Fibroblast of lung (primary cell): ENCODE measurements around the gene GIMAP8. TPM values are rescaled to one million over a fixed set of nuclear protein-coding genes. Genes with fewer than 3 reads are reported as not detected.

Experiments used
- DNase-seq, 2 donors: peaks; one replicate each; pipeline versions ENCODE4 v3.0.0 to v3.0.0-alpha.2; 2010; ENCODE audit warnings: low read depth in 2 of 2
- H2AFZ ChIP-seq: 2 replicates; pipeline ENCODE4 v1.5.1; 2012; ENCODE audit warnings: low read length, control low read depth, inconsistent platforms
- H3K27ac ChIP-seq: 2 replicates; pipeline ENCODE4 v1.5.1; 2011; ENCODE audit warnings: low read length, control low read depth; ENCODE audit not compliant: insufficient read depth
- H3K27me3 ChIP-seq: 2 replicates; pipeline ENCODE4 v1.5.1; 2011; ENCODE audit warnings: mild to moderate bottlenecking, low read length; ENCODE audit not compliant: control insufficient read depth, insufficient read depth
- H3K36me3 ChIP-seq: 2 replicates; pipeline ENCODE4 v1.5.1; 2011; ENCODE audit warnings: low read length; ENCODE audit not compliant: control insufficient read depth, insufficient read depth
- H3K4me1 ChIP-seq: 2 replicates; pipeline ENCODE4 v1.5.1; 2011; ENCODE audit warnings: low read length; ENCODE audit not compliant: control insufficient read depth, insufficient read depth; ENCODE audit errors: extremely low read depth
- H3K4me2 ChIP-seq: 2 replicates; pipeline ENCODE4 v1.5.1; 2011; ENCODE audit warnings: low read length, control low read depth; ENCODE audit not compliant: insufficient read depth; ENCODE audit errors: extremely low read depth
- H3K4me3 ChIP-seq, 4 experiments: fragments of 200-600 bp in 1 of 4; sonication (generic) in 1 of 4; replicated peaks in 1 of 4; 2 replicates each; pipeline ENCODE4 v1.5.1; 2011 to 2016; ENCODE audit warnings: low read length in 4 of 4, low read depth in 3 of 4, mild to moderate bottlenecking in 3 of 4, control low read depth in 2 of 4, inconsistent platforms in 1 of 4, mixed read lengths in 1 of 4; ENCODE audit not compliant: insufficient read depth in 1 of 4; ENCODE audit errors: control extremely low read depth in 1 of 4
- H3K79me2 ChIP-seq: 2 replicates; pipeline ENCODE4 v1.5.1; 2012; ENCODE audit warnings: mild to moderate bottlenecking, low read length, inconsistent platforms; ENCODE audit not compliant: control insufficient read depth, insufficient read depth
- H3K9ac ChIP-seq: 2 replicates; pipeline ENCODE4 v1.5.1; 2011; ENCODE audit warnings: mild to moderate bottlenecking, low read length, control low read depth; ENCODE audit not compliant: insufficient read depth
- H3K9me3 ChIP-seq: 2 replicates; pipeline ENCODE4 v1.5.1; 2012; ENCODE audit warnings: low read depth, low read length; ENCODE audit not compliant: control insufficient read depth, insufficient read depth
- H4K20me1 ChIP-seq: 2 replicates; pipeline ENCODE4 v1.5.1; 2011; ENCODE audit warnings: low read length; ENCODE audit not compliant: control insufficient read depth, insufficient read depth; ENCODE audit errors: extremely low read depth
- EZH2 ChIP-seq: IDR thresholded peaks from 2 replicates; pipeline ENCODE4 v1.5.1; 2012; ENCODE audit warnings: low read length, control low read depth, mild to moderate bottlenecking; ENCODE audit errors: missing control alignments
- polyA plus RNA-seq, 2 donors: library from polyadenylated mRNA; depleted of rRNA in 1 of 2; stranded (reverse) in 1 of 2; unstranded in 1 of 2; fragments of >200 nt; gene quantifications; 2 replicates each; pipeline ENCODE4 v1.2.1, GENCODE V29; 2011 to 2012; ENCODE audit warnings: missing spikeins in 1 of 2
- total RNA-seq: library from RNA; depleted of rRNA; stranded (reverse); fragments of >200 nt; gene quantifications from 2 replicates; pipeline ENCODE4 v1.2.1, GENCODE V29; 2014
- TF ChIP-seq, protein P1 (sequence below), 2 donors: IDR thresholded peaks in 1 of 2; conservative IDR thresholded peaks in 1 of 2; 1 replicate in 1 of 2; 2 replicates in 1 of 2; pipeline ENCODE4 v1.5.1; 2011 to 2012; ENCODE audit warnings: low read length in 2 of 2, control low read depth in 1 of 2, inconsistent platforms in 1 of 2, low read depth in 1 of 2, mild to moderate bottlenecking in 1 of 2

GIMAP8 gene
- total and polyA plus RNA-seq, 2 donors (not counting 1 experiment from before 2014, with no cell fraction given): under 0.01 TPM; not detected in 1

DNA sequence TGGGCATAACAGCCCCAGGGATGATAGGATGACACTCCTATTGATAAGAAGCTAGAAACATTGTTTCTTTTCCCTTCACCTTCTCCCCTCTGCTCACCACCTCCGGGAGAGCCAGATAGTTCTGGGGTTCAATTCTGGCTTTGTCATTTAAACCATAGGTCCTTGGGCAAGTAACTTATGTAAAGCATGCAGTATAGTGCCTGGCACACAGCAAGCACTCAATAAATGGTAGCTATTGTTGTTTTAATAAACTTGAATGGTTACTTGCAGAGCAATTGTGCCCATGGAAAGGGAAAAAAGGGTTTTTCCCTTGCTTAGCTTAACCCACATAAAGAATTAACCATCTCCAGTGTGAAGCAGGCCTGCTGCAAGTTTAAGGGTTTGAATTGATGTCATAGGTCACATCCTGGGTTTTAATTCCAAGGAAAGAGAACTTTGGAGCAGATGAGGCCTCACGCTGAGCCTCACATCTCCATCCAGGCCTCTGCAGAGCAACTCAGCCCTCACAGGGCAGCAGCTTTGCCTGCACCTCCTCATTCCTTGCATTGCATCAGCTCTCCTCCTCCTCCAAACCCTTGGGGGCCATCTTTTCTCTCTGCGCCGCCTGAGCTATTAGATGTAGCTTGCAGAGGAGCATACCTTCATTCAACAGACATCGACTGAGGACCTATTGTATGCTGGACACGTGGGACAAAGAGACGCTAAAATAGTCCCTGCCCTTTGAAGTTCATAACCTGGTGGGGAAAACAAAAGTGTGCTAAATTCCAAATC, 48.4 kb upstream of the GIMAP8 start:
- Histone ChIP-seq H3K27ac (no peak overlapping the region), H3K36me3 (peaks cover 2% of the 10 kb centered on the region), H3K4me3 (no peak overlapping the region), H3K4me1 (peaks cover 10% of the 10 kb centered on the region), H3K9me3 (no peaks in the 10 kb centered on the region), H4K20me1 (no peaks in the 10 kb centered on the region), H3K79me2 (no peaks in the 10 kb centered on the region), H3K4me2 (no peak overlapping the region), H2AFZ (no peak overlapping the region), H3K27me3 (no peaks in the 10 kb centered on the region), H3K9ac (no peak overlapping the region)
- TF ChIP-seq, protein P1, sequence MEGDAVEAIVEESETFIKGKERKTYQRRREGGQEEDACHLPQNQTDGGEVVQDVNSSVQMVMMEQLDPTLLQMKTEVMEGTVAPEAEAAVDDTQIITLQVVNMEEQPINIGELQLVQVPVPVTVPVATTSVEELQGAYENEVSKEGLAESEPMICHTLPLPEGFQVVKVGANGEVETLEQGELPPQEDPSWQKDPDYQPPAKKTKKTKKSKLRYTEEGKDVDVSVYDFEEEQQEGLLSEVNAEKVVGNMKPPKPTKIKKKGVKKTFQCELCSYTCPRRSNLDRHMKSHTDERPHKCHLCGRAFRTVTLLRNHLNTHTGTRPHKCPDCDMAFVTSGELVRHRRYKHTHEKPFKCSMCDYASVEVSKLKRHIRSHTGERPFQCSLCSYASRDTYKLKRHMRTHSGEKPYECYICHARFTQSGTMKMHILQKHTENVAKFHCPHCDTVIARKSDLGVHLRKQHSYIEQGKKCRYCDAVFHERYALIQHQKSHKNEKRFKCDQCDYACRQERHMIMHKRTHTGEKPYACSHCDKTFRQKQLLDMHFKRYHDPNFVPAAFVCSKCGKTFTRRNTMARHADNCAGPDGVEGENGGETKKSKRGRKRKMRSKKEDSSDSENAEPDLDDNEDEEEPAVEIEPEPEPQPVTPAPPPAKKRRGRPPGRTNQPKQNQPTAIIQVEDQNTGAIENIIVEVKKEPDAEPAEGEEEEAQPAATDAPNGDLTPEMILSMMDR (conservative IDR thresholded peaks at IDR 0.05 in 1 of 2, IDR thresholded peaks at IDR 0.05 in 1 of 2; ENCODE audit: low read depth in 1 of 2, low read length in 2 of 2): no peak
- no peak for TF ChIP-seq EZH2
- DNase-seq: no peak

DNA sequence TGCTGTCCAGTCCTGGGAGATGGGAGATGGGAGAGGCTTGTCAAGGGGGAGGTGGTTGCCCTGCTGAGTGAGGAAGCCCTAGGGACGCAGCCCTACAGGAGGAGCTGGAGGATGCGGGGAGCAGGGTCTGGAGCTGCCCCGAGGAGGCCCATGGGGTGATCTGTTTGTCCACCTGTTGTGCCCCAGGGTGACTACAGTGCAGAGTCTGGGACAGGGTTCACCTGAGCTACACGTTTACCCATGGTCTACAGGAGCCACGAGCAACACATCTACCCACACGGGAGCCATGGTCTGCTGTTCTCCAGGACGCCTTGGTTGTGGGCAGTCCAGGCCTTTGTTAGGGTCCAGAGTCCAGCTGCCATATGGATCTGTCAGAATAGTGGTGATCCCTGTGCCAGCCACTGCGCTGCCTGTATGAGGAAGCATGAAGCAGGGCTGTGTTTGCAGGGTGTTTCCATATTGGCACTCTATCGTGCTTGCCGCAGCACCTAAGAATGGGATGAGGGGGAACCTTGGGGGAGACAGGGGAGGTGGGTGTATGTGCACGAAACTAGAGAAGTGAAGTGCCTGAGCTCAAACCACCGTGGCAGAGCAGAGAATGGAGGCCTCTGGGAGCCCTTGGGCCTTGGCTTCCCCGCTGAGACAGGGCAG, 47.6 kb upstream of the GIMAP8 start:
- no peaks in the 10 kb centered on the region for H3K79me2 ChIP-seq
- H2AFZ ChIP-seq: no peak overlapping the region
- H3K36me3 ChIP-seq: peaks cover 1% of the 10 kb centered on the region
- peaks cover 10% of the 10 kb centered on the region for H3K4me1 ChIP-seq
- no peak overlapping the region for H3K27ac ChIP-seq
- H3K4me3 ChIP-seq: no peak overlapping the region
- no peaks in the 10 kb centered on the region for H4K20me1 ChIP-seq
- DNase-seq: no peak
- no peak overlapping the region for H3K9ac ChIP-seq
- no peaks in the 10 kb centered on the region for H3K9me3 ChIP-seq
- H3K27me3 ChIP-seq: no peaks in the 10 kb centered on the region
- TF ChIP-seq EZH2: no peak
- TF ChIP-seq, protein P1 (conservative IDR thresholded peaks at IDR 0.05 in 1 of 2, IDR thresholded peaks at IDR 0.05 in 1 of 2; ENCODE audit: low read depth in 1 of 2, low read length in 2 of 2): no peak
- no peak overlapping the region for H3K4me2 ChIP-seq

DNA sequence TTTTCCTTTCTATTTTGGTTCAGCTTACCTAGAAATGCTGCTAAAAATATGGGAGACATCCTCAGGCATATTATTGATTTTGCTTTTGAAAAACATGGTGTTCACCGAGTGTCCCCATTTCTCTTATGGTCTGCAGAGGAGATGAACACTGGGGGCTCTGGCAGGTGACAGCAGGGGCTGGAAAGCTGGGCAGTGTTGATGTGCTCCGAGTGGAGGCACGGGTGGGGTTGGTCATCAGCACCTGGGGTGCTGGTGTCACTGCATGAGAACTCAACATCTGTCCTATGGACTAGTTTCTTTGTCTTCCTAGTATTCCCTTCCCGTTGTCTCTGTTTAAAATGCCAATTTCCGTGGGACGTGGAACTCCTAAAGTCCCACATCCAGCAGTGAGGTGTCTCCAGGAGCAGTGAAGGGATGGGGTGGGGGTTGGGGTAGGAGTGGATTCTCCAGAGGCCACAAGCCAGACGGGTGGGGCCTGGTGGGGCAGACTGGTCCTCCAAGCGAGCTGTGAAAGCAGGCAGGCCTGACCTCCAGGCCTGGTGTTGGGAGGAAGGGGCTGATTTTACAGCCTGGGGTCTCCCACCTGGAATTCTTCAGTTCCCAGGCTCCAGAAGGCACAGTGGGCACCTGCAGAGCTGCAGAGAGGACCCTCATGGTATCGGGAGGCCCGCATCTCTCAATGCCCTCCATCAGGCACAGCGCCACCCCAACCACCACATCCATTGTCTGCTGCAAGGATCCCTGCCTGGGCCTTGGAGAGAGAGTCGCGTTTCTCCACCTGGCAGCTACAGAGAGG, 46.9 kb upstream of the GIMAP8 start:
- H3K27ac ChIP-seq: no peak overlapping the region
- no peaks in the 10 kb centered on the region for H3K27me3 ChIP-seq
- H3K79me2 ChIP-seq: no peaks in the 10 kb centered on the region
- no peaks in the 10 kb centered on the region for H4K20me1 ChIP-seq
- peaks cover 10% of the 10 kb centered on the region for H3K4me1 ChIP-seq
- H3K9me3 ChIP-seq: no peaks in the 10 kb centered on the region
- no peaks in the 10 kb centered on the region for H3K36me3 ChIP-seq
- TF ChIP-seq, protein P1 (conservative IDR thresholded peaks at IDR 0.05 in 1 of 2, IDR thresholded peaks at IDR 0.05 in 1 of 2; ENCODE audit: low read depth in 1 of 2, low read length in 2 of 2): no peak
- no peak for TF ChIP-seq EZH2
- no peak overlapping the region for H3K9ac ChIP-seq
- no peak overlapping the region for H2AFZ ChIP-seq
- no peak for DNase-seq
- peak overlapping the region in 1 of 4 experiments; percentile 73 for H3K4me3 ChIP-seq
- no peak overlapping the region for H3K4me2 ChIP-seq
